Measurements from ENCODE around the gene RSPO3. TPM values are rescaled to one million over a fixed set of nuclear protein-coding genes. Genes with fewer than 3 reads are reported as not detected.
"Not testable (repeated sequence)": the region's sequence is repeated elsewhere in the genome, so short reads cannot be mapped to it uniquely, and the experiment has no call there.

RSPO3 gene
- polyA plus RNA-seq, 3 donors = 21.6 to 33.6 (median 30.8) TPM

DNA sequence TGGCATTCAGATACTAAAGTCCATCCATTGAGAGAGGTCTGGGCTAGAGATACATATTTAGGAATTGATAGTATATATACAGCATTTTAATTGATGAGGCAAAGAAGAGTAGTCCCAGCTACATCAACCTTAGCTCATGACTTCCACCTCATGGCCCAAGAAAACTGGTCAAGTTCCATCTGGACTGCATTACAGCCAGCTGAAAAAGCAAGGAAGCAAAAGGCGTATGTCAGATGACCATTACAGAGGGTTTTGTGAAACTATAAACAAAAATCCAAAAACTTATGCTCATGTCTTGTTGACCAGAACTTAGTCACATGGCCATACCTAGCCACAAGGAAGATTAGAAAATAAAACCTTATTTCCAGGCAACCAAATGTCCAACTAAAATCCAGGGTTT lies 101.4 kb downstream of the RSPO3 start:
- DNase-seq (ENCODE audit: extremely low read depth in 1 of 11, low read depth in 9 of 11, low spot score in 4 of 11) = no peak

DNA sequence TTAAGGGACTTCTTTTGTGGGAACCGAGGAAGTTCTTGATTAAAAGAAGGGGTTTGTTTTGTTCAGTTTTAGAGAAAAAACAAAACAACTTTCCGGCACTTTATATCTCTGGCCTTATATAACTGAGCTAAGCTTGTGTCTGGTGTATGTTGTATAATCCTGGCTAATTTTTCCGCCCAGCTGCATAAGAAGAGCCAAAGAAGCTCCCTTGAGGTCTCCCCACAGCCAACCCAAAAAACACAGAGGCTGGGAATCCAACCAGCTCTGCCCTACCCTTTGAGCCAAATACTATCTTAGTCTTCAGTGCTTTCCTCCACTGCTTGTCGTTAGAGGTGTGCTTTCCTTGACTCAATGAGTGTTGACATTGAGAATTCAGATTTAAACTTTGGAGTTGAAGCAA lies 102.7 kb downstream of the RSPO3 start:
- no peak for DNase-seq (ENCODE audit: extremely low read depth in 1 of 11, low read depth in 9 of 11, low spot score in 4 of 11)

- no peak for DNase-seq (ENCODE audit: extremely low read depth in 1 of 11, low read depth in 9 of 11, low spot score in 4 of 11)
These were observed 103.9 kb downstream of the RSPO3 start for GRCh38 chr6:127222418-127222817.

DNA sequence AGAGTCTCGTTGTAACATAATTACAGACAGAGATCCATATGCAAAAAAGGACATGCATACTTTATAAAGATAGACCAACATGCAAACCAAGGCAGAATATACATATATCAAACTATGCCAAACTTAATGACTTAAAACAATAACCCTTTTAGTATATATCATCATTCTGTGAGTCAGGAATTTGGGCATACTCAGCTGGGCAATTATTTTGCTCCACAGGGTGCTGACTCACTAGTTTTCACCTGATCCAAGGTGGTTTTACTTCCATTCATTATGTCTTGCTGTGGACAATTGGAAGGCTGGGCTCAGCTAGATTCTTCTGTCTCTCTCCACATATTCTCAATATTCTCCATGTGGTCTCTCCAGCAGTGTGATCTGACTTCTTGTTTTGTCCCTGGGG lies 107.0 kb downstream of the RSPO3 start:
- no peak for DNase-seq (ENCODE audit: extremely low read depth in 1 of 11, low read depth in 9 of 11, low spot score in 4 of 11)

DNA sequence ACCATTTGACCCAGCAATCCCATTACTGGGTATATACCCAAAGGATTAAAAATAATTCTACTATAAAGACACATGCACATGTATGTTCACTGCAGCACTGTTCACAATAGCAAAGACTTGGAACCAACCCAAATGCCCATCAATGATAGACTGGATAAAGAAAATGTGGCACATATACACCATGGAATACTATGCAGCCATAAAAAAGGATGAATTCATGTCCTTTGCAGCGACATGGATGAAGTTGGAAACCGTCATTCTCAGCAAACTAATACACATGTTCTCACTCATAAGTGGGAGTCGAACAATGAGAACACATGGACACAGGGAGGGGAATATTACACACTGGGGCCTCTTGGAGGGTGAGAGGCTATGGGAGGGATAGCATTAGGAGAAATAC lies 115.3 kb downstream of the RSPO3 start:
- DNase-seq (ENCODE audit: extremely low read depth in 1 of 11, low read depth in 9 of 11, low spot score in 4 of 11) = not testable (repeated sequence)

DNA sequence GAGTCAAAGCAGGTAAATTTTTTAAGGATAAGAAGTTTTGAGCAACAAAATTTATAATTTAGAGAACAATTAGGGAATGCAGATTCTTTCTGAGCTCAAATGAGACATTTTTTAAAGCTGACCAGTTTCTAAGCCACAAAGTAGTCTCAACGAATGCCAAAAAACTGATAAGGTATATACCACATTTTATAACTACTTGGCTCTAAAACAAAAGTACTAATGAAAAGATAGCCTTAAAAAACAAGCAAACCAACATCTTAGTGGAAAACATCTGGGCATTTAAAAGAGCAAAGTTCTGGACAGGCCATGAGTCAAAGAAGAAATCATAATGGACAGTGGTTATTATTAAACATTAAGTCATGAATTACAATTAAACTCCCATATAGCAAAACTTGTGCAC lies 125.0 kb downstream of the RSPO3 start:
- no peak for DNase-seq (ENCODE audit: extremely low read depth in 1 of 11, low read depth in 9 of 11, low spot score in 4 of 11)

Other genes with a start within 250 kb of the RSPO3 start
- gene RNF146, start 148.2 kb downstream of the RSPO3 start, polyA plus RNA-seq (ENCODE audit: insufficient read length in 3 of 3) = 10 to 100 TPM; 77.2 to 93.3 (median 89.7) TPM
- 10 to 100 TPM; 74.0 to 88.6 (median 81.9) TPM for gene ECHDC1, start 224.9 kb downstream of the RSPO3 start, polyA plus RNA-seq (ENCODE audit: insufficient read length in 3 of 3)